ENCODE results near the gene GFRA3.

GFRA3 gene

GRCh38 chr5:138273834-138274188 is 610 bp downstream of the GFRA3 start:
- Histone ChIP-seq H2AFZ (ENCODE audit: low read depth) (no peak overlapping the region), H3K9ac (no peak overlapping the region), H3K27me3 (ENCODE audit: insufficient read depth, low read depth) (no peaks in the 10 kb centered on the region), H3K27ac (no peak overlapping the region), H3K4me1 (ENCODE audit: low read depth, poor library complexity, severe bottlenecking) (no peaks in the 10 kb centered on the region), H4K20me1 (ENCODE audit: insufficient read depth) (no peaks in the 10 kb centered on the region), H3K4me3 (IDR thresholded peaks at IDR 0.05; ENCODE audit: insufficient read depth, low read depth, low read length) (no peak overlapping the region), H3K36me3 (ENCODE audit: insufficient read depth) (no peaks in the 10 kb centered on the region), H3K79me2 (ENCODE audit: insufficient read depth, low read depth) (no peaks in the 10 kb centered on the region), H3K4me2 (no peak overlapping the region)
- TF ChIP-seq CTCF (conservative IDR thresholded peaks at IDR 0.05; ENCODE audit: low read depth, low read length) = no peak

DNA sequence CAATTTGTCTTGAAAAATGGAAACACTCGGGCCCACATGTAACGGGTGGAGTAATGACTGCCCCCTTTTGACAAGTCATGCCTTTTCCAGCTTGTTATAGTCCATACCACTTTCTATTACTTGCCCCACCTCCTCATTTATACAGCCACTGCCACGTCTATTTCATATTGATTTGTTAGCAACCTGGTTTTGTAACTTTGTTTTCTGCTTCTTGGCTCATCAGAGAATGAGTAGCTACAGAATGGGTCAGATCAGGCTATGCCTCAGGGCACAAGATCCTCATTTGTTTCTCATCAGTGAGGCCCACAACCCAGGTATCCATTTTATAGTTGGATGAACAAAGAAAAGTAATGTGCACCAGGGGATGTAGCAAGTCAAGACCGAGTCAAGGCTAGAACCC is 1.7 kb downstream of the GFRA3 start:
- no peak overlapping the region for H2AFZ ChIP-seq (ENCODE audit: low read depth)
- H3K27ac ChIP-seq = no peak overlapping the region
- H3K4me2 ChIP-seq = no peak overlapping the region
- H3K79me2 ChIP-seq (ENCODE audit: insufficient read depth, low read depth) = no peaks in the 10 kb centered on the region
- H3K36me3 ChIP-seq (ENCODE audit: insufficient read depth) = no peaks in the 10 kb centered on the region
- no peak overlapping the region for H3K9ac ChIP-seq
- H3K27me3 ChIP-seq (ENCODE audit: insufficient read depth, low read depth) = no peaks in the 10 kb centered on the region
- H3K4me3 ChIP-seq (IDR thresholded peaks at IDR 0.05; ENCODE audit: insufficient read depth, low read depth, low read length) = no peak overlapping the region
- H4K20me1 ChIP-seq (ENCODE audit: insufficient read depth) = no peaks in the 10 kb centered on the region
- H3K4me1 ChIP-seq (ENCODE audit: low read depth, poor library complexity, severe bottlenecking) = no peaks in the 10 kb centered on the region
- no peak for TF ChIP-seq CTCF (conservative IDR thresholded peaks at IDR 0.05; ENCODE audit: low read depth, low read length)

GRCh38 chr5:138271281-138271680 is 3.1 kb downstream of the GFRA3 start:
- Histone ChIP-seq H3K9ac (no peak overlapping the region), H3K79me2 (ENCODE audit: insufficient read depth, low read depth) (no peaks in the 10 kb centered on the region), H2AFZ (ENCODE audit: low read depth) (no peak overlapping the region), H4K20me1 (ENCODE audit: insufficient read depth) (no peaks in the 10 kb centered on the region), H3K27me3 (ENCODE audit: insufficient read depth, low read depth) (no peaks in the 10 kb centered on the region), H3K27ac (no peak overlapping the region), H3K4me2 (no peak overlapping the region), H3K36me3 (ENCODE audit: insufficient read depth) (no peaks in the 10 kb centered on the region), H3K4me3 (IDR thresholded peaks at IDR 0.05; ENCODE audit: insufficient read depth, low read depth, low read length) (no peak overlapping the region), H3K4me1 (ENCODE audit: low read depth, poor library complexity, severe bottlenecking) (no peaks in the 10 kb centered on the region)
- TF ChIP-seq CTCF (conservative IDR thresholded peaks at IDR 0.05; ENCODE audit: low read depth, low read length) = no peak

GRCh38 chr5:138264183-138264582 is 10.2 kb downstream of the GFRA3 start:
- no peaks in the 10 kb centered on the region for H4K20me1 ChIP-seq (ENCODE audit: insufficient read depth)
- H3K36me3 ChIP-seq (ENCODE audit: insufficient read depth) = no peaks in the 10 kb centered on the region
- TF ChIP-seq CTCF (conservative IDR thresholded peaks at IDR 0.05; ENCODE audit: low read depth, low read length) = no peak
- no peaks in the 10 kb centered on the region for H3K79me2 ChIP-seq (ENCODE audit: insufficient read depth, low read depth)
- no peaks in the 10 kb centered on the region for H3K27me3 ChIP-seq (ENCODE audit: insufficient read depth, low read depth)
- no peak overlapping the region for H3K4me3 ChIP-seq (IDR thresholded peaks at IDR 0.05; ENCODE audit: insufficient read depth, low read depth, low read length)
- no peak overlapping the region for H3K9ac ChIP-seq
- no peak overlapping the region for H3K27ac ChIP-seq
- H3K4me2 ChIP-seq = no peak overlapping the region
- no peaks in the 10 kb centered on the region for H3K4me1 ChIP-seq (ENCODE audit: low read depth, poor library complexity, severe bottlenecking)
- no peak overlapping the region for H2AFZ ChIP-seq (ENCODE audit: low read depth)

DNA sequence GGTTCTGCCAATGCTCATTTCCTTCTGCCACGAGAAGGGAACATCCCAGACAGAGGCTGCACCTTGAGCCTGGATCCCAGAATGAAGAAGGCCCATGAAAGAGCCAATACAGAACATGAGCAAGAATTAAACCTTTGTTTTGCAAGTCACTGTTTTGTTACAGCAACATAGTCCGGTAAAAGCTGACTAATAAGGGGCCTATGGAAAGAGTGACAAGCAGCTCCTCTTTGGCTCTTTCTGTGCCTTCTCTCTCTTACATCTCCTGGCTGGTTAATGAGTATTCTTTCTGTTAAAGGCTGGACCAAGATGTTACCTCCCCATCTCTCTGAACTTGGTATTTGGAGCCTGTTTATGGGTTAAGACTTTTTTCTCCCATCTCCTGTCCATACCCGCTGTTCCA is 10.8 kb downstream of the GFRA3 start:
- Histone ChIP-seq H3K79me2 (ENCODE audit: insufficient read depth, low read depth) (no peaks in the 10 kb centered on the region), H3K4me2 (no peak overlapping the region), H3K9ac (no peak overlapping the region), H2AFZ (ENCODE audit: low read depth) (no peak overlapping the region), H3K4me3 (IDR thresholded peaks at IDR 0.05; ENCODE audit: insufficient read depth, low read depth, low read length) (no peak overlapping the region), H3K36me3 (ENCODE audit: insufficient read depth) (no peaks in the 10 kb centered on the region), H3K4me1 (ENCODE audit: low read depth, poor library complexity, severe bottlenecking) (no peaks in the 10 kb centered on the region), H3K27me3 (ENCODE audit: insufficient read depth, low read depth) (no peaks in the 10 kb centered on the region), H3K27ac (no peak overlapping the region), H4K20me1 (ENCODE audit: insufficient read depth) (no peaks in the 10 kb centered on the region)
- no peak for TF ChIP-seq CTCF (conservative IDR thresholded peaks at IDR 0.05; ENCODE audit: low read depth, low read length)
